NCI-H2107 (cell line): ENCODE measurements around the gene CLNK.

Source experiments
- DNase-seq: peaks from one replicate; lab custom pipeline; 2025; lab: John Stamatoyannopoulos, UW

Gene CLNK

DNA sequence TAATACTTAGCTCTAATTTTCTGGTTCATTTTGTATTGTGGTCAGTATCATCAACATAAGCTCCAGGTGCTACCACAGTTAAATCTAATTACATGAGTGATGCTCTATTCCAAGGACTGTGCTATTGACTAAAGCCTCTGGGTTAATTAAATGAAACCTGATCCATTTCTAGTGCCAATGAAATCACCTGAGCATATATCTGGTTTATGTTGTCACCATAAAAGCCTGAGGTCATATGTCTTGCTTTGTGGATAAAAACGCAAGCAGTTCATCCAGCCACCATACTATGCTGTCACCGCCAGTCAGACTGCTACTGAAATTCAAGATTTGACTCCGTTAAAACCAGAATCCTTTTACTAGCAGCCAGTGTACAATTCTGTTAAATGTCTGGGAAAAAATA, 163.1 kb downstream of the CLNK start:
- no peak for DNase-seq

- no peak for DNase-seq
Observed at GRCh38 chr4:10509733-10510132, 174.8 kb downstream of the CLNK start.

GRCh38 chr4:10506077-10506476, 178.5 kb downstream of the CLNK start:
- DNase-seq: no peak

DNA sequence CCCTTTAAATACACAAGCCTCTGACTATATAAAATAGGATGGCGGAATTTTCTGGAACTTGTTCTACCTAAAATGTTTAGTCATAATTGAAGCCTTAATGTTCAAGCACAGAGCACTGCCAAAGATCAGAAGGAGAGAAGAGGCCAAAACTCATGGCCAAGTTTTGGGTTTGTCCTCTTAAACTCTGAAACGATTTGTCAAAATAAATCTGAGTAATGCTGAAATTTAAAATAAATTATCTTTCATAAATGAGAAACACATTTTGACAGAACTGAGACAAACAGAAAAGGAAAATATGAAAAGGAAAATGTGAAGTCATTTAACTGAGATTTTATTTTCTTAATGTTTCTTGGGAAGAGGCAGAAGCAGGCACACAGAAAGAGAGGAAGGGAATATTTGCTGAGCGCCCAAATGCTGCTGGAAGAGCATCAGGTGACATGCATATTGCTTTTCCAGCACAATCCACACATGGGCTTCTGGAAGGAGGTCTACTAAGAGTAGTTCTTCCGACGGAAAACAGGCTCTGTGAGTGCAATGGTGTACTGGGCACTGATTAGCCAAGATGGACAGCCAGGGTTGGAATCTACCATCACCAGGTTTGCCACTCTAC, 179.9 kb downstream of the CLNK start:
- no peak for DNase-seq

DNA sequence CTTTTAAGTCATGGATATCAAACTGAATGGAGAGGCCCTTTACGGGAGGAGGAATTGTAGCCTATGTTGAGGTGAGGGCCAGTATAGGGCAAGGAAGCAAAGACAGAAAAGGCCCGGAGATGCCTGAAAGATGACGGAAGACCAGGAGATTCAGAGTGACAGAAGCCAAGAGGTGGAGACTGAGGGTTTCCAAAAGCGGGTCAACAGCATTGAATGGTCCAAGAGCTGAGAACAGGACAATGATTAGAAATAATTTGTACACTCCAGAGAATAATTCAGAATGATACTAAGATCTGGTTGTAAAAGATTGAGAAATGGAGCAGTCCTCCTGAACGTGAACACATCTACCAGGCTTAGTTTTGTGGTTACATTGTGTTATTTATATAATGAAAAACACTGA, 181.9 kb downstream of the CLNK start:
- DNase-seq: no peak

DNA sequence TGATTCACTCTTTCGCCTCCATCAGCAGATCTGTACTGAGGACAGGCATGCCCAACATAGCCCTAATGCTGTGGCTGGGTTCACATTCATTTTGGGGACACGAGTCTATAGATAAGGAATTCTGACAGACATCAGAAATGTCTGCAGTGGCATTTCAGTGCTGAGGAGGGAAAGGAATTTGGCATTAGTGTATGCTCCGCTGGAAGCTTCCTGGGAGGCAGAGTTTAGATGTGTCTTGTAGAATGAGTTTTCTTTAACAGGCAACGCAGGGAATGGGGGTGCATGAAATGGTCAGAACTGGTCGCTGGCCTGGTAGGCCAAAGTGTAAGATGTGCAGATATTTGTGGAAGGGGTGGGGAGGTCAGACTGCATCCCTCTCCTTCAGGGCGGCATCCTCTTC, 183.8 kb downstream of the CLNK start:
- no peak for DNase-seq

DNA sequence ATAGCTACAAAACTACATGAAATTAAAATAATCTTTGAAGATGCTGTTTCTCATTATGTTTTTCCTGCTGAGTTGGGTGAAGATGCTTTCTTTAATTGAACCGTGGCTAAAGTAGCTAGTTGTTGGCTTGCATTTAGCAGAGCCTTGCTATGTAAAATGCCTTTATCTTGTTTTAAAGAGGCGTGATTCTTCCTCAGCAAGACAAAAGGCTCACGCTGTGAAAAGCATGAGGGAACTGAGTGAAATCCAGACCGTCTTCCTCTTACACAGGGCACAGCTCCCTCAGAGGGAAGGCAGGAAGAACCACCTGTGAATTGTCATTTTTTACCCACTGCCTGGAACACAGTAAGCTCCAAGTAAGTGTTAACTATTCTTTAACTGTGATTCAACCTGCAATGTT, 188.4 kb downstream of the CLNK start:
- DNase-seq: no peak

DNA sequence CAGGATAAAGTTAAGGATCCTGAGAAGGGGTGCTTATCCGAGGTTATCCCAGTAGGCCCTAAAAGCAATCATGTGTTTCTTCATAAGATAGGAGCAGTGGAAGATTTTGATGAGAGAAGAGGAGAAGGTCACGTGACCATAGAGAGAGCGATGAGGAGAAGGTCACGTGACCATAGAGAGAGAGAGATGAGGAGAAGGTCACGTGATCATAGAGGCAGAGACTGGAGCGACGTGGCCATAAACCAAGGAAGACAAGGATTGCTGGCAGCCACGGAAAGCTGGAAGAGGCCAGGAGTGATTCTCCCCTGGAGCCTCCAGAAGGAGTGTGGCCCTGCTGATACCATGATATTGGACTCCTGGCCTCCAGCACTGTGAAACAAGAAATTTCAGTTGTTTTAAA, 188.9 kb downstream of the CLNK start:
- no peak for DNase-seq

- no peak for DNase-seq
Observed at GRCh38 chr4:10492464-10492863, 192.1 kb downstream of the CLNK start.

- DNase-seq: no peak
Observed at GRCh38 chr4:10491401-10491800, 193.2 kb downstream of the CLNK start.

DNA sequence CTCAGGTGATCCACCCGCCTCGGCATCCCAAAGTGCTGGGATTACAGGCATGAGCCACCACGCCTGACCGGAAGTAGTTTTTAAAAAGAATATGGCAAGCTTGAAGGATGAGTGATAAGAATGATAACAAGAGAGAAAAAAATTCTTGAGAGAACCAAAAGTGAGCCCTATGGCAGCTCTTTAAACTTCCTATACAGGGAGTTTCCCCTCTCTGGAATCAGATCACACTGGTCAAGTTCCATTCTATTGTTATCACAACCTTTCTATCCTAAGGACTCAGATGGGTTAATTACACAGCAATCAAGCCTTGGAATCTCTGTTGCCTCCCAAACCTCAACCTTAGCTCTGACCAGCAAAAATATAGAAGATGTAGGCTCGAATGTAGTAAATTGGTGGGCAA, 193.6 kb downstream of the CLNK start:
- no peak for DNase-seq

- no peak for DNase-seq
Observed at GRCh38 chr4:10482913-10483312, 201.7 kb downstream of the CLNK start.

DNA sequence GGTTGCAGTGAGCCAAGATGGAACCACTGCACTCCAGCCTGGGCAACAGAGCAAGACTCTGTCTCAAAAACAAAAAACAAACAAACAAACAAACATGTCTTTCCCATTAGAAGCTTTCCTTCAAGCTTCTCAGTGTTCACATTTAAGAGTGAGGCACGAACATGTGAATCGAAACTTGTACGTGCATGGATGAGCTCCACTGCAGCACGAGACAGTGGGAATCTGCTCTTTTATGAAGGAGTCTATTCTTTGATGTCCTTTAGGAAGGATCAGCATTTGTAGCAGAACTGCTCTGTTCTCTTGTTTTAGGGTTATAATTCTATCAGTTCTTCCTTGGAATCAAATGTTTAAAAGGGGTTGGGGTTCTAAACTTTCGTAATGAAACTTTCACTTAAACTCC, 204.0 kb downstream of the CLNK start:
- DNase-seq: no peak

DNA sequence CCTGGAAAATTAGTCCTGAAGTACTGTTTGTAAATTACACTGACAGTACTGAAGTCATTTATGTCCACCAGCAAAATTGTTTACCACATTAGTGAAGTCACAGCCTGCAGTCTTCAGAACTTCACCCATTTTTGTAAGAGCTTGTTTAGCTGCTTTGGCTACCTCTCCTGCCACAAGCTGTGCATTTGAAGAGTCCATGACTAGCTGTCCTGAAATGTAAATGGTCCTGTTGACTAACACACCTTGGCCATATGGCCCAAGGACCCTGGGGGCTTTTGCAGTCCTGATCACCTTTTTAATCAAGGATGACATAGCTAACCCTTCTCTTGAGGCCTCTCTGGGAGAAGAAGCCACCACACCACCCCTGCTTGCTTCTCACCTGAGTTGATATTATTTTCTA, 205.9 kb downstream of the CLNK start:
- no peak for DNase-seq

- DNase-seq: no peak
Observed at GRCh38 chr4:10470505-10470904, 214.1 kb downstream of the CLNK start.

DNA sequence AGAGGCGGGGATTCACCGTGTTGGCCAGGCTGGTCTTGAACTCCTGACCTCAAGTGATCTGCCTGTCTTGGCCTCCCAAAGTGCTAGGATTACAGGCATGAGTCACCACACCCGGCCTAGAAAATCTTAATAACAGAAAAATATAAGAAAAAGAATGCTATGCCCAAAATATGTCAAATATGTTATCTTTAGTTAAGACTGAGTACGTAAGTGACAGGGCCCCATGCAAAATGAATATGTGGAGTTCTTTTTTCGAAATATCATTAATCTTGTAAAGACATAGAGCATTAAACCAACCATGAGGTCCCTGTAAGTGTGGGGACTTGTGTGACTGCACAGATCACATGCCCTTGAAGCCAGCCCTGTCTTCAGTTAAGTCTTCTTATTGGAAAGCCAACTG, 218.4 kb downstream of the CLNK start:
- DNase-seq: no peak

DNA sequence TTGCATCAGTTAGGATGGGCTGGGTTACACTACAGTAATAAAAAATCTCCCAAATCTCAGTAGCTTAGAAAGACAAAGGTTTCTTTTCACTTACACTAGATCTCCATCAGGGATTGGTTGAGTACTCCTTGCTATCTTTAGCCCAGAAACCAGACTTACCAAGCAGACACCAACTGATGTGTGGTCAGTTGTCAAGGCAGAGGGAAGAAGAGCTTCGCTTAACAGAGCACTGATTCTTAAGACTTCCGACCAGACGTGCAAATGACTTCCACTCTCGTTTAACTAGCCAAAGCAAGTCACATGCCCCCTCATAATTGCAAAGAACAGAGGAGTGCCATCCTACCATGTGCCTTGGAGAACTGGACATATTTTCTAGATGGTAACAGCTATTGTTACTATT, 221.7 kb downstream of the CLNK start:
- DNase-seq: no peak

DNA sequence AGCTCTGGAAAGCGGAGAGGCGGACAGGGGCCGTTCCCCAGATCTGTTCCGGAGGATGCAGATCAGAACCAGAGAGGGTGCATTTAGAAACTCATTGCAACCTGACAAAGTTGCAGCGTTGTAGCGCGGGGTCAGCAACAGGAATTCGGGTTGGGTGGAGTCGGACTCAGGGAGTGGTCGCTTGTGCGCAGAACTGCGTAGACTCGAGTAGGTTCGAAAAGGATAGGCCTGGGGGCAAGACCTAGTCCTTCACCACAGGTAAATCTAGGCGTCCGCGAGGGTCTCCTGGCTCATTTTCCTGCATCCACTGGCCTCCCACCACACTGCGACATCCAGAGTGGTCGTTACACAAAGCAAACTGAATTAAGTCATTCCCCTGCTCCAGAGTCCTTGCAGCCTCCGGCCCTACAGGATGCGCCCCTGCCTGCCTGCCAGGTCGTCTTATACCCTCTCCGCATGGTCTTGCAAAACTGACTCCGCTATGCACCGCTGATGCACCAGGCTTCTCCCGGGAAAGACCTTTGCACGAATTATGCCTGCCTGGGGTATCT, 222.6 kb downstream of the CLNK start:
- DNase-seq: no peak

DNA sequence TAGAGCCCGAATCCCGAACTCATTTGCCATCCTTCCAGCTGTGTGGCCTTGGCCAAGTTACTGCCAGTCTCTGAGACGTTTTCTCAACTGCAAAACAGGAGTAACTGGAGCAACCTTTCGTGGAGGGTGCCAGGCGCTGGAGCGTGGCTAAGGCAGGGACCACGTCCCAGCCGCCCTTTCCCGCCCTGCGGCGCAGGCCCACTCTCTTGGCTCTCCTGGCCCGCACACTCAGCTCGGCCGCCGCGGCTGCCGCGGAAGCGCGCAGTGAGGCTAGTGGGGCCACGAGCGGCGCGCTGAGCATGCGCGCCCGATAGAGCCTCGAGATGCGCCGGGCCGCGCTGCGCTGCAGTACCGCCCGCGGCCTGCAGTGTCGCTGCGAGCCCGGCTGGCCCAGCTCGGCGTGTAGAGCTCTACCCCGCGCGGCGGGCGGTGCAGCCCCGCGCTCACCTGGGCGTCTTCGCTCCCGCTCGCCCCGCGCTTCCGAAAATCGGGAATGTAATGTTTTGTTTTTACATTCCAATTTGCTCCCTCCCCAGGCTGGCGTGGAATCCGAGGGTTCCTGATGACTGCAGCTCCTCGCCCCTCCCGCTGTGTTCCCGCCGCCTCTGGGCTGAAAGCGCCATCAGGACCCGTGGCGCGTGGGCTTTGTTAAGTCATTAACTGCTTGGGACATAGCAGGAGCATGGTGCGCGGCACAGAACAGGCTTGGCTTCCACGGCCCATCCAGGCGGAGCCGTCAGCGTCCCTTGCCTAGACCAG, 223.3 kb downstream of the CLNK start:
- DNase-seq: no peak

- no peak for DNase-seq
Observed at GRCh38 chr4:10460313-10461047, 224.1 kb downstream of the CLNK start.

DNA sequence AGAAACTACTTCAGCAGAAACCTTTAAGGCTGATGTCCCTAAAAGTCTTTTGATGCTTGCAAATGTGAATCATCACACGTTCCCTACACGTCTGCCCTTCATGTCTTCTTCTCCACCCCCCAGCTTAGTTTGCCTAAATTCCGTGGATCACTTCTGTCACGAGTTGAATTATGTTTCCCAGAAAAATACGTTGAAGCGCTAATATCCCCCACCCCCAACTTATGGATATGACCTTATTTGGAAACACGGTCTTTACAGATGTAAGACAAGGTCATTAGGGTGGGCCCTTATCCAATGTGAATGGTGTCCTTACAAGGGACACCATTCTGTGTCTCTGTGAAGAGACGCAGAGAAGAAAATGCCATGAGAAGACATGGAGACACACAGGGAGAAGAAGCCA, 225.3 kb downstream of the CLNK start:
- no peak for DNase-seq

GRCh38 chr4:10458177-10458576, 226.4 kb downstream of the CLNK start:
- DNase-seq: no peak

DNA sequence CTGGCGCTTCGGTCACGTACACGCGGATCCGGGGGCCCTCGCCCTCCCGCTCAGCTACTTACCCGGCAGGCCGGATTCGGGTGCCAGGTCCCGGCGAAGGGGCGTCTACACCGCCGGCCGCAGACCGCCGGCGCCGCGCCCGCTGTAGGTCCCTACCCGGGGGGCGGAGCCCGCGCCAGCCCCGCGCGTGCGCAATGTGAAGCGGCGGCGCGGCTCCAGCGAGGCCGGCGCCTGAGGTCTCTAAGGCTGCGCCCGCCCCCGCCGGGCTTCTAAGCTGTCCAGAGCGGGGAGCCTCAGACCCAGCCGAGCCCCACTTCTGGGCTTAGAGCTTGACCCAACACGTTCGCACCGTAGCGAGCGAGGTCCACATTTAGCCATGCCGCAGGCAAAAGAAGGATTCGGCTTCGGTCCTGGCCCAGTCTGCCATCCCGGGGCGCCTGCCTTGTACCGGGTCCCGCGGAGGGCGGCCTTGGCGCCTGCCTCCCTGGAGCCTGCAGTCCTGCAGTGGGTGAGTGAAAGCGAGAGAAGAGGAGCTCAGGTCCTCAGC, 227.2 kb downstream of the CLNK start, which contains the start of gene ZNF518B:
Gene ZNF518B, minus strand, starts transcription at position 172 of the 547 bp plus-strand sequence. CDS start 11,098 bp downstream, outside the sequence.
- DNase-seq: no peak
